GM12891 (cell line): ENCODE measurements around the gene ADTRP.

Experiments used
- POLR2A ChIP-seq: IDR thresholded peaks from 2 replicates; pipeline ENCODE4 v1.6.1; 2011; ENCODE audit warnings: low read depth, low read length, control low read depth
- POLR2AphosphoS5 ChIP-seq: IDR thresholded peaks from 2 replicates; pipeline ENCODE4 v1.6.1; 2011; ENCODE audit warnings: low read depth, low read length, control low read depth

DNA sequence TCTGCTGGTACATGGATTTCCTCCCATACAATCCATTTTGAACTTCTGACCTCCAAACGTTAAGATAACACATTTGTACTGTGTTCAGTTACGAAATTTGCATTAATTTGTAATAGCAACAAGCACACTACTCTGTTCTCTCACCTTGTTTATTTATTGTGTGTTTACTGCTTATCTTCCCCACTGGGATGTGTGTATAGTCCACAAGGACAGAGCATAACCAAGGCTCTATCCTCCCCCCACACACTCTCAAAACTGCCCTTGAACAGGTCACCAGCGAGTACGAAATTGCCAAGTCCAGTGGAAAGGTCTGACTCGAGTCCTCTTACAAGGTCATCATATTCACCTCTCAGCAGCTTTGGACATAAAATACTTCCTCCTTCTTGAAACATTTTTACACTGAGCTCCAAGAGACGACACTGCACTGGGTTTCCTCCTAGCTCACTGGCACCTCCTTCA lies 18.6 kb downstream of the ADTRP start:
- TF ChIP-seq POLR2A (no peak), POLR2AphosphoS5 (no peak)
